Fibroblast of villous mesenchyme (primary cell): Measurements from ENCODE around the gene F10. TPM values are rescaled to one million over a fixed set of nuclear protein-coding genes. Genes with fewer than 3 reads are reported as not detected.

Source experiments
- DNase-seq: peaks from one replicate; pipeline ENCODE4 v3.0.0-alpha.2; 2010; ENCODE audit warnings: low read depth
- H3K4me3 ChIP-seq: 2 replicates; pipeline ENCODE4 v1.5.1; 2011; ENCODE audit warnings: low read depth, mild to moderate bottlenecking, low read length
- CTCF ChIP-seq: IDR thresholded peaks from 2 replicates; pipeline ENCODE4 v1.5.1; 2012; ENCODE audit warnings: low read depth, mild to moderate bottlenecking, low read length; ENCODE audit not compliant: insufficient read depth
- total RNA-seq: library from RNA; depleted of rRNA; stranded (reverse); fragments of >200 nt; gene quantifications from 2 replicates; pipeline ENCODE4 v1.2.3, GENCODE V29; 2012

F10 gene
- total RNA-seq, 1 donor: 12.5 TPM

- no peak for DNase-seq
- H3K4me3 ChIP-seq: no peak overlapping the region
- no peak for TF ChIP-seq CTCF
These were observed 54.2 kb downstream of the F10 start for GRCh38 chr13:113176822-113177221.

GRCh38 chr13:113178070-113178895, 55.7 kb downstream of the F10 start:
- peak overlapping the region; percentile 10 for H3K4me3 ChIP-seq
- no peak for TF ChIP-seq CTCF
- peak; percentile 93 for DNase-seq

GRCh38 chr13:113178896-113179167, 56.2 kb downstream of the F10 start:
- no peak for TF ChIP-seq CTCF
- no peak for DNase-seq
- no peak overlapping the region for H3K4me3 ChIP-seq

GRCh38 chr13:113179374-113180230, 57.0 kb downstream of the F10 start:
- no peak for DNase-seq
- no peak for TF ChIP-seq CTCF
- H3K4me3 ChIP-seq: no peak overlapping the region

- DNase-seq: no peak
- TF ChIP-seq CTCF: no peak
- no peak overlapping the region for H3K4me3 ChIP-seq
These were observed 59.4 kb downstream of the F10 start for GRCh38 chr13:113182046-113182445.

GRCh38 chr13:113183450-113184129, 61.0 kb downstream of the F10 start:
- no peak overlapping the region for H3K4me3 ChIP-seq
- DNase-seq: no peak
- no peak for TF ChIP-seq CTCF
